Prostate gland (tissue), 2 donors: ENCODE measurements around the gene WWOX. TPM values are rescaled to one million over a fixed set of nuclear protein-coding genes. Genes with fewer than 3 reads are reported as not detected.

Experiments used
- DNase-seq: peaks from one replicate; pipeline ENCODE4 v3.0.0-alpha.2; 2019; ENCODE audit warnings: low spot score
- H3K27ac ChIP-seq, 2 donors: fragments of 200-600 bp; sonication (generic); 2 replicates each; pipeline ENCODE4 v1.5.1; 2017 to 2019
- H3K27me3 ChIP-seq: fragments of 200-600 bp; sonication (generic); replicated peaks from 2 replicates; pipeline ENCODE4 v1.5.1; 2019; ENCODE audit not compliant: insufficient read depth
- H3K36me3 ChIP-seq, 2 donors: fragments of 200-600 bp; sonication (generic); 1 replicate in 1 of 2; 2 replicates in 1 of 2; pipeline versions ENCODE4 v1.5.1 to v1.8.1; 2017 to 2019
- H3K4me1 ChIP-seq: fragments of 200-600 bp; sonication (generic); replicated peaks from 2 replicates; pipeline ENCODE4 v1.5.1; 2019
- H3K4me3 ChIP-seq, 2 donors: fragments of 200-600 bp; sonication (generic); 2 replicates each; pipeline ENCODE4 v1.5.1; 2017 to 2019
- H3K9me3 ChIP-seq: fragments of 200-600 bp; sonication (generic); 2 replicates; pipeline ENCODE4 v1.5.1; 2017
- CTCF ChIP-seq, 4 experiments: fragments of 200-600 bp in 2 of 4; fragments of 450-650 bp in 2 of 4; sonication (generic) in 2 of 4; IDR thresholded peaks; 1 replicate in 3 of 4; 2 replicates in 1 of 4; pipeline ENCODE4 v1.5.1; 2016 to 2019; ENCODE audit warnings: antibody characterized with exemption in 4 of 4, mild to moderate bottlenecking in 2 of 4, moderate library complexity in 2 of 4
- POLR2A ChIP-seq: fragments of 450-650 bp; IDR thresholded peaks from one replicate; pipeline ENCODE4 v1.6.1; 2016; ENCODE audit warnings: antibody characterized with exemption, mild to moderate bottlenecking
- POLR2AphosphoS5 ChIP-seq: sonication (generic); formaldehyde crosslinking; IDR thresholded peaks from one replicate; pipeline ENCODE4 v1.6.1; 2017; ENCODE audit warnings: antibody characterized with exemption
- WGBS: methylation state at CpG from one replicate; pipeline ENCODE4 v1.1.5; 2018; 5-methylcytosine and 5-hydroxymethylcytosine counted together
- intact Hi-C: fragments of 100-400 bp; cut with DNase I; formaldehyde crosslinking; loops from one replicate; pipeline ENCODE4 v1.14.2; 2022
- total RNA-seq, 2 donors: library from RNA; depleted of rRNA; stranded (reverse); fragments of >200 nt; gene quantifications; one replicate each; pipeline ENCODE4 v1.1.0, GENCODE V29; 2016

The WWOX gene
- total RNA-seq, 2 donors from 2014 or later, result 93.2 to 99.4 TPM

GRCh38 chr16:79011282-79011681, 911.8 kb downstream of the WWOX start:
- no peak overlapping the region for H3K27ac ChIP-seq
- no peaks in the 10 kb centered on the region for H3K27me3 ChIP-seq
- TF ChIP-seq CTCF (IDR thresholded peaks at IDR 0.05) (no peak), POLR2AphosphoS5 (no peak), POLR2A (no peak)
- intact Hi-C loops, result no loop called here
- H3K36me3 ChIP-seq, result no peaks in the 10 kb centered on the region
- no peak overlapping the region for H3K4me3 ChIP-seq
- no peaks in the 10 kb centered on the region for H3K4me1 ChIP-seq
- H3K9me3 ChIP-seq, result no peaks in the 10 kb centered on the region
- DNase-seq, result no peak
- WGBS, result 99% methylated on average over 3 of the region's 3 CpGs

GRCh38 chr16:79012671-79013434, 913.4 kb downstream of the WWOX start:
- H3K4me3 ChIP-seq, result no peak overlapping the region
- no peaks in the 10 kb centered on the region for H3K36me3 ChIP-seq
- no peak for DNase-seq
- TF ChIP-seq POLR2AphosphoS5 (no peak), CTCF (IDR thresholded peaks at IDR 0.05) (no peak), POLR2A (no peak)
- H3K9me3 ChIP-seq, result no peaks in the 10 kb centered on the region
- H3K4me1 ChIP-seq, result no peaks in the 10 kb centered on the region
- H3K27ac ChIP-seq, result no peak overlapping the region
- WGBS, result 81% methylated on average over 15 of the region's 15 CpGs
- intact Hi-C loops, result no loop called here
- H3K27me3 ChIP-seq, result no peaks in the 10 kb centered on the region

- Histone ChIP-seq H3K36me3 (no peaks in the 10 kb centered on the region), H3K4me1 (no peaks in the 10 kb centered on the region), H3K27ac (no peak overlapping the region), H3K27me3 (no peaks in the 10 kb centered on the region), H3K9me3 (no peaks in the 10 kb centered on the region), H3K4me3 (no peak overlapping the region)
- no peak for DNase-seq
- intact Hi-C loops, result no loop called here
- no peak for TF ChIP-seq POLR2AphosphoS5
- no peak for TF ChIP-seq CTCF (IDR thresholded peaks at IDR 0.05)
- TF ChIP-seq POLR2A, result no peak
- WGBS, result 88% methylated on average over 17 of the region's 17 CpGs
These were observed 914.6 kb downstream of the WWOX start for GRCh38 chr16:79013930-79014660.

GRCh38 chr16:79018650-79019429, 919.4 kb downstream of the WWOX start:
- TF ChIP-seq POLR2A (no peak), CTCF (IDR thresholded peaks at IDR 0.05) (no peak), POLR2AphosphoS5 (no peak)
- Histone ChIP-seq H3K4me1 (no peaks in the 10 kb centered on the region), H3K36me3 (no peaks in the 10 kb centered on the region), H3K4me3 (no peak overlapping the region), H3K27me3 (no peaks in the 10 kb centered on the region), H3K27ac (no peak overlapping the region), H3K9me3 (no peaks in the 10 kb centered on the region)
- 89% methylated on average over 13 of the region's 13 CpGs for WGBS
- no peak for DNase-seq
- intact Hi-C loops, result no loop called here
